ENCODE results near the gene CA5A. TPM values are rescaled to one million over a fixed set of nuclear protein-coding genes. Genes with fewer than 3 reads are reported as not detected.

CA5A gene
- total and polyA plus RNA-seq, 2 of the 13 experiments (the other 11 are each of a cell fraction or from before 2014, with no cell fraction given) = 66.8 to 106 TPM

GRCh38 chr16:87966685-87967185, 30.4 kb upstream of the CA5A start (continued):
- TF ChIP-seq ZNF770 (CRISPR knock-in tag; IDR thresholded peaks at IDR 0.05) (no peak), MLX (CRISPR knock-in tag; IDR thresholded peaks at IDR 0.05) (0 out of 2 replicates have a peak, but pooled peaks have one; percentile 29), SIX1 (CRISPR knock-in tag; IDR thresholded peaks at IDR 0.05; ENCODE audit: borderline replicate concordance) (no peak), ZNF121 (CRISPR knock-in tag; IDR thresholded peaks at IDR 0.05) (no peak), SRF (IDR thresholded peaks at IDR 0.05; ENCODE audit: low read depth, low read length) (no peak), MXD4 (CRISPR knock-in tag; IDR thresholded peaks at IDR 0.05) (0 out of 2 replicates have a peak, but pooled peaks have one; percentile 52), KLF6 (CRISPR knock-in tag; IDR thresholded peaks at IDR 0.05) (0 out of 2 replicates have a peak, but pooled peaks have one; percentile 34), ZNF775 (CRISPR knock-in tag; IDR thresholded peaks at IDR 0.05; ENCODE audit: borderline replicate concordance) (no peak), HDAC2 (CRISPR knock-in tag; IDR thresholded peaks at IDR 0.05) (peak; percentile 69), ZNF687 (CRISPR knock-in tag; IDR thresholded peaks at IDR 0.05) (peak; percentile 86)
- TF ChIP-seq, protein P1, sequence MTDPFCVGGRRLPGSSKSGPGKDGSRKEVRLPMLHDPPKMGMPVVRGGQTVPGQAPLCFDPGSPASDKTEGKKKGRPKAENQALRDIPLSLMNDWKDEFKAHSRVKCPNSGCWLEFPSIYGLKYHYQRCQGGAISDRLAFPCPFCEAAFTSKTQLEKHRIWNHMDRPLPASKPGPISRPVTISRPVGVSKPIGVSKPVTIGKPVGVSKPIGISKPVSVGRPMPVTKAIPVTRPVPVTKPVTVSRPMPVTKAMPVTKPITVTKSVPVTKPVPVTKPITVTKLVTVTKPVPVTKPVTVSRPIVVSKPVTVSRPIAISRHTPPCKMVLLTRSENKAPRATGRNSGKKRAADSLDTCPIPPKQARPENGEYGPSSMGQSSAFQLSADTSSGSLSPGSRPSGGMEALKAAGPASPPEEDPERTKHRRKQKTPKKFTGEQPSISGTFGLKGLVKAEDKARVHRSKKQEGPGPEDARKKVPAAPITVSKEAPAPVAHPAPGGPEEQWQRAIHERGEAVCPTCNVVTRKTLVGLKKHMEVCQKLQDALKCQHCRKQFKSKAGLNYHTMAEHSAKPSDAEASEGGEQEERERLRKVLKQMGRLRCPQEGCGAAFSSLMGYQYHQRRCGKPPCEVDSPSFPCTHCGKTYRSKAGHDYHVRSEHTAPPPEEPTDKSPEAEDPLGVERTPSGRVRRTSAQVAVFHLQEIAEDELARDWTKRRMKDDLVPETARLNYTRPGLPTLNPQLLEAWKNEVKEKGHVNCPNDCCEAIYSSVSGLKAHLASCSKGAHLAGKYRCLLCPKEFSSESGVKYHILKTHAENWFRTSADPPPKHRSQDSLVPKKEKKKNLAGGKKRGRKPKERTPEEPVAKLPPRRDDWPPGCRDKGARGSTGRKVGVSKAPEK (CRISPR knock-in tag; IDR thresholded peaks at IDR 0.05; ENCODE audit: borderline replicate concordance) = no peak
- TF ChIP-seq, protein P2, sequence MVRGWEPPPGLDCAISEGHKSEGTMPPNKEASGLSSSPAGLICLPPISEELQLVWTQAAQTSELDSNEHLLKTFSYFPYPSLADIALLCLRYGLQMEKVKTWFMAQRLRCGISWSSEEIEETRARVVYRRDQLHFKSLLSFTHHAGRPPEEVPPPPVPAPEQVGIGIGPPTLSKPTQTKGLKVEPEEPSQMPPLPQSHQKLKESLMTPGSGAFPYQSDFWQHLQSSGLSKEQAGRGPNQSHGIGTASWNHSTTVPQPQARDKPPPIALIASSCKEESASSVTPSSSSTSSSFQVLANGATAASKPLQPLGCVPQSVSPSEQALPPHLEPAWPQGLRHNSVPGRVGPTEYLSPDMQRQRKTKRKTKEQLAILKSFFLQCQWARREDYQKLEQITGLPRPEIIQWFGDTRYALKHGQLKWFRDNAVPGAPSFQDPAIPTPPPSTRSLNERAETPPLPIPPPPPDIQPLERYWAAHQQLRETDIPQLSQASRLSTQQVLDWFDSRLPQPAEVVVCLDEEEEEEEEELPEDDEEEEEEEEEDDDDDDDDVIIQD (CRISPR knock-in tag; IDR thresholded peaks at IDR 0.05; ENCODE audit: low read depth) = no peak
- TF ChIP-seq, protein P3, sequence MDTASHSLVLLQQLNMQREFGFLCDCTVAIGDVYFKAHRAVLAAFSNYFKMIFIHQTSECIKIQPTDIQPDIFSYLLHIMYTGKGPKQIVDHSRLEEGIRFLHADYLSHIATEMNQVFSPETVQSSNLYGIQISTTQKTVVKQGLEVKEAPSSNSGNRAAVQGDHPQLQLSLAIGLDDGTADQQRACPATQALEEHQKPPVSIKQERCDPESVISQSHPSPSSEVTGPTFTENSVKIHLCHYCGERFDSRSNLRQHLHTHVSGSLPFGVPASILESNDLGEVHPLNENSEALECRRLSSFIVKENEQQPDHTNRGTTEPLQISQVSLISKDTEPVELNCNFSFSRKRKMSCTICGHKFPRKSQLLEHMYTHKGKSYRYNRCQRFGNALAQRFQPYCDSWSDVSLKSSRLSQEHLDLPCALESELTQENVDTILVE (CRISPR knock-in tag; IDR thresholded peaks at IDR 0.05) = 0 out of 2 replicates have a peak, but pooled peaks have one; percentile 26
- TF ChIP-seq, protein P4, sequence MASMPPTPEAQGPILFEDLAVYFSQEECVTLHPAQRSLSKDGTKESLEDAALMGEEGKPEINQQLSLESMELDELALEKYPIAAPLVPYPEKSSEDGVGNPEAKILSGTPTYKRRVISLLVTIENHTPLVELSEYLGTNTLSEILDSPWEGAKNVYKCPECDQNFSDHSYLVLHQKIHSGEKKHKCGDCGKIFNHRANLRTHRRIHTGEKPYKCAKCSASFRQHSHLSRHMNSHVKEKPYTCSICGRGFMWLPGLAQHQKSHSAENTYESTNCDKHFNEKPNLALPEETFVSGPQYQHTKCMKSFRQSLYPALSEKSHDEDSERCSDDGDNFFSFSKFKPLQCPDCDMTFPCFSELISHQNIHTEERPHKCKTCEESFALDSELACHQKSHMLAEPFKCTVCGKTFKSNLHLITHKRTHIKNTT (CRISPR knock-in tag; IDR thresholded peaks at IDR 0.05) = no peak
